Astrocyte (in vitro differentiated cells and primary cell): ENCODE measurements around the gene ACACB. TPM values are rescaled to one million over a fixed set of nuclear protein-coding genes. Genes with fewer than 3 reads are reported as not detected.

Source experiments
- DNase-seq: peaks from one replicate; pipeline ENCODE4 v3.0.0-alpha.2; 2010; ENCODE audit warnings: low read depth
- FAIRE-seq: peaks from 2 replicates; lab custom pipeline; 2011; peaks lifted over from hg19 to GRCh38; lab: Jason Lieb, UNC
- H2AFZ ChIP-seq: 2 replicates; pipeline ENCODE4 v1.6.0; 2012; ENCODE audit warnings: low read depth, low read length, inconsistent platforms
- H3K27ac ChIP-seq: 2 replicates; pipeline ENCODE4 v1.5.1; 2011; ENCODE audit warnings: low read depth, low read length, inconsistent platforms
- H3K27me3 ChIP-seq: 2 replicates; pipeline ENCODE4 v1.6.0; 2011; ENCODE audit warnings: low read length, inconsistent platforms; ENCODE audit not compliant: insufficient read depth
- H3K36me3 ChIP-seq: 2 replicates; pipeline ENCODE4 v1.5.1; 2011; ENCODE audit warnings: low read length, inconsistent platforms; ENCODE audit not compliant: insufficient read depth
- H3K4me1 ChIP-seq: 2 replicates; pipeline ENCODE4 v1.5.1; 2011; ENCODE audit warnings: low read length, inconsistent platforms; ENCODE audit not compliant: insufficient read depth
- H3K4me2 ChIP-seq: 2 replicates; pipeline ENCODE4 v1.6.0; 2012; ENCODE audit warnings: low read length, inconsistent platforms
- H3K4me3 ChIP-seq: 2 replicates; pipeline ENCODE4 v1.5.1; 2011; ENCODE audit warnings: low read depth, mild to moderate bottlenecking, low read length, inconsistent platforms; ENCODE audit not compliant: insufficient read depth
- H3K79me2 ChIP-seq: 2 replicates; pipeline ENCODE4 v1.6.0; 2012; ENCODE audit warnings: mild to moderate bottlenecking, low read length, inconsistent platforms; ENCODE audit not compliant: insufficient read depth
- H3K9ac ChIP-seq: 2 replicates; pipeline ENCODE4 v1.6.0; 2012; ENCODE audit warnings: mild to moderate bottlenecking, low read length, inconsistent platforms
- H3K9me3 ChIP-seq: 2 replicates; pipeline ENCODE4 v1.5.1; 2012; ENCODE audit warnings: low read depth, mild to moderate bottlenecking, low read length, inconsistent platforms; ENCODE audit not compliant: insufficient read depth
- H4K20me1 ChIP-seq: 2 replicates; pipeline ENCODE4 v1.6.0; 2012; ENCODE audit warnings: low read length, inconsistent platforms; ENCODE audit not compliant: insufficient read depth
- H3K27ac Mint-ChIP-seq: one replicate; pipeline ENCODE4 v1.8.0; 2021; ENCODE audit warnings: mild to moderate bottlenecking, mixed read lengths; ENCODE audit not compliant: unreplicated experiment
- H3K27me3 Mint-ChIP-seq: one replicate; pipeline ENCODE4 v1.8.0; 2021; ENCODE audit warnings: low read depth, mixed read lengths; ENCODE audit not compliant: unreplicated experiment
- H3K36me3 Mint-ChIP-seq: one replicate; pipeline ENCODE4 v1.8.0; 2021; ENCODE audit warnings: low read depth, mixed read lengths; ENCODE audit not compliant: unreplicated experiment
- H3K4me1 Mint-ChIP-seq: one replicate; pipeline ENCODE4 v1.8.0; 2021; ENCODE audit warnings: low read depth, mixed read lengths; ENCODE audit not compliant: unreplicated experiment
- H3K4me3 Mint-ChIP-seq: one replicate; pipeline ENCODE4 v1.8.0; 2021; ENCODE audit warnings: mild to moderate bottlenecking, moderate library complexity, mixed read lengths; ENCODE audit not compliant: unreplicated experiment
- H3K9me3 Mint-ChIP-seq: one replicate; pipeline ENCODE4 v1.8.0; 2021; ENCODE audit warnings: mild to moderate bottlenecking, mixed read lengths; ENCODE audit not compliant: unreplicated experiment
- EZH2 ChIP-seq: IDR thresholded peaks from 2 replicates; pipeline ENCODE4 v1.6.1; 2012; ENCODE audit warnings: mild to moderate bottlenecking, low read length, inconsistent platforms; ENCODE audit not compliant: insufficient read depth
- total RNA-seq: library from RNA; stranded (reverse); gene quantifications from 2 replicates; pipeline ENCODE4 v1.2.1, GENCODE V29; 2021
- TF ChIP-seq, protein P1 (sequence below): IDR thresholded peaks from 2 replicates; pipeline ENCODE4 v1.5.1; 2011; ENCODE audit warnings: low read depth, mild to moderate bottlenecking, inconsistent platforms, low read length, moderate library complexity; ENCODE audit not compliant: insufficient read depth

ACACB gene
- total RNA-seq, 1 donor from 2014 or later, result 3.9 TPM

DNA sequence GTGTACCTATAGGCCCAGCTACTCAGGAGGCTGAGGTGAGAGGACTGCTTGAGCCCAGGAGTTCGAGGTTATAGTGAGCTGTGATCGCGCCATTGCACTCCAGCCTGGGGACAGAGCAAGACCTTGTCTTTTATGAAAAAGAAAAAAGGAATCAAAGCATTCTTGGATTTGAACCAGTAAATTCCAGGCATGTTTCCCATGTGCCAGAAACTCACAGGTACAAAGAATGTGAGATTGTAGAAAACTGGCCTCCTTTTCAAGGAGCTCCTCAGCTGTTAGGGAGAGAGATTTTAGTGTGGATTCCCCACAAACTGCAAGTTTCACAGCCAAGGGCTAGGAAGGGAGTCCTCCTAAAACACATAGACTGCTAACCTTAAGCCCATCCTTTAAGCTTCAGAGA lies 97.7 kb downstream of the ACACB start:
- Histone ChIP-seq H3K4me2 (no peak overlapping the region), H3K9ac (no peak overlapping the region), H3K79me2 (no peaks in the 10 kb centered on the region), H4K20me1 (no peaks in the 10 kb centered on the region), H3K36me3 (no peaks in the 10 kb centered on the region), H3K27me3 (no peaks in the 10 kb centered on the region), H3K4me1 (no peaks in the 10 kb centered on the region), H3K27ac (no peak overlapping the region), H2AFZ (no peak overlapping the region), H3K4me3 (no peak overlapping the region), H3K9me3 (no peaks in the 10 kb centered on the region)
- TF ChIP-seq EZH2, result no peak
- TF ChIP-seq, protein P1, sequence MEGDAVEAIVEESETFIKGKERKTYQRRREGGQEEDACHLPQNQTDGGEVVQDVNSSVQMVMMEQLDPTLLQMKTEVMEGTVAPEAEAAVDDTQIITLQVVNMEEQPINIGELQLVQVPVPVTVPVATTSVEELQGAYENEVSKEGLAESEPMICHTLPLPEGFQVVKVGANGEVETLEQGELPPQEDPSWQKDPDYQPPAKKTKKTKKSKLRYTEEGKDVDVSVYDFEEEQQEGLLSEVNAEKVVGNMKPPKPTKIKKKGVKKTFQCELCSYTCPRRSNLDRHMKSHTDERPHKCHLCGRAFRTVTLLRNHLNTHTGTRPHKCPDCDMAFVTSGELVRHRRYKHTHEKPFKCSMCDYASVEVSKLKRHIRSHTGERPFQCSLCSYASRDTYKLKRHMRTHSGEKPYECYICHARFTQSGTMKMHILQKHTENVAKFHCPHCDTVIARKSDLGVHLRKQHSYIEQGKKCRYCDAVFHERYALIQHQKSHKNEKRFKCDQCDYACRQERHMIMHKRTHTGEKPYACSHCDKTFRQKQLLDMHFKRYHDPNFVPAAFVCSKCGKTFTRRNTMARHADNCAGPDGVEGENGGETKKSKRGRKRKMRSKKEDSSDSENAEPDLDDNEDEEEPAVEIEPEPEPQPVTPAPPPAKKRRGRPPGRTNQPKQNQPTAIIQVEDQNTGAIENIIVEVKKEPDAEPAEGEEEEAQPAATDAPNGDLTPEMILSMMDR, result no peak
- no peak overlapping the region for H3K4me3 Mint-ChIP-seq
- DNase-seq (peak; percentile 7), FAIRE-seq (no peak)
- no peak overlapping the region for H3K27ac Mint-ChIP-seq
- no peaks in the 10 kb centered on the region for H3K9me3 Mint-ChIP-seq
- H3K27me3 Mint-ChIP-seq, result no peaks in the 10 kb centered on the region
- H3K4me1 Mint-ChIP-seq, result peaks cover 3% of the 10 kb centered on the region
- no peaks in the 10 kb centered on the region for H3K36me3 Mint-ChIP-seq

- no peak for TF ChIP-seq EZH2
- TF ChIP-seq, protein P1, result no peak
- H3K4me2 ChIP-seq, result no peak overlapping the region
- Mint-ChIP-seq H3K9me3 (no peaks in the 10 kb centered on the region), H3K27me3 (peaks cover 6% of the 10 kb centered on the region), H3K4me3 (no peak overlapping the region), H3K27ac (no peak overlapping the region), H3K36me3 (no peaks in the 10 kb centered on the region), H3K4me1 (peaks cover 3% of the 10 kb centered on the region)
- H3K27me3 ChIP-seq, result no peaks in the 10 kb centered on the region
- no peak overlapping the region for H3K27ac ChIP-seq
- no peaks in the 10 kb centered on the region for H4K20me1 ChIP-seq
- FAIRE-seq, result no peak
- DNase-seq, result no peak
- no peaks in the 10 kb centered on the region for H3K36me3 ChIP-seq
- no peaks in the 10 kb centered on the region for H3K79me2 ChIP-seq
- H3K4me1 ChIP-seq, result no peaks in the 10 kb centered on the region
- H3K9ac ChIP-seq, result no peak overlapping the region
- H3K4me3 ChIP-seq, result no peak overlapping the region
- H3K9me3 ChIP-seq, result no peaks in the 10 kb centered on the region
- H2AFZ ChIP-seq, result no peak overlapping the region
These were observed 102.6 kb downstream of the ACACB start for GRCh38 chr12:109218996-109219395.

GRCh38 chr12:109219938-109220337 lies 103.6 kb downstream of the ACACB start:
- Histone ChIP-seq H4K20me1 (no peaks in the 10 kb centered on the region), H3K4me2 (no peak overlapping the region), H3K4me3 (no peak overlapping the region), H3K79me2 (no peaks in the 10 kb centered on the region), H3K36me3 (no peaks in the 10 kb centered on the region), H3K27ac (no peak overlapping the region), H2AFZ (no peak overlapping the region), H3K27me3 (no peaks in the 10 kb centered on the region), H3K9ac (no peak overlapping the region), H3K4me1 (no peaks in the 10 kb centered on the region), H3K9me3 (no peaks in the 10 kb centered on the region)
- DNase-seq, result no peak
- Mint-ChIP-seq H3K4me3 (no peak overlapping the region), H3K4me1 (no peaks in the 10 kb centered on the region), H3K27me3 (peaks cover 6% of the 10 kb centered on the region), H3K36me3 (no peaks in the 10 kb centered on the region), H3K9me3 (no peaks in the 10 kb centered on the region), H3K27ac (no peak overlapping the region)
- TF ChIP-seq, protein P1, result no peak
- TF ChIP-seq EZH2, result no peak
- FAIRE-seq, result no peak
